Measurements from ENCODE around the gene NUDT8.

The NUDT8 gene

DNA sequence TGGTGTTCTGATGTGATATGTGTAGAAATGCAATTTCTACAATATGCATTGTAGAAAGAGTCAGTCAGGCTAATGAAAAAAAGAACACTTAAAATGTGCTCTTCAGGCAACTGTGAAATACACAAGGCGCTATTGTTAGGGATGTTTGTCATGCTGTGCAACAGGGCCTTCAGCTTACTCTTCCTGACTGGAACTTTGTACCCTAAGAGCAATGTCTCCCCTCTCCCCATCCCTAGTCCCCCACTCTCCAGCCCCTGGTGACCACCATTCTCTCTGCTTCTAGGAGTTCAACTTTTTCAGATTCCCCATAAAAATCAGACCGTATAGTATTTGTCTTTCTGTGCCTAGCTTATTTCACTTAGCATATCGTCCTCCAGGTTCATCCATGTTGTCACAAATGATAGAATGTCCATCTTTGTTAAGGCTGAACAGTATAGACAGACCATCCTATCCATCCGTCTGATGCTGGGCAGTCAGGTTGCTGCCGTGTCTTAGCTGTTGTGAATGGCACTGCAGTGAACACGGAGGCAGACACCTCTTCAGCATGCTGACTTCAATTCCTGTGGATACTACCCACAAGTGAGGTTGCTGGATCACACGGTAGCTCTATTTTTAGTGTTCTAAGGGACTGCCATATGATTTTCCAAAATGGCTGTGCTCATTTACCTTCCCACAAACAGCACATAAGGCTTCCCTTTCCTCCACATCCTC, 12.3 kb downstream of the NUDT8 start:
- TF ChIP-seq, protein P1, sequence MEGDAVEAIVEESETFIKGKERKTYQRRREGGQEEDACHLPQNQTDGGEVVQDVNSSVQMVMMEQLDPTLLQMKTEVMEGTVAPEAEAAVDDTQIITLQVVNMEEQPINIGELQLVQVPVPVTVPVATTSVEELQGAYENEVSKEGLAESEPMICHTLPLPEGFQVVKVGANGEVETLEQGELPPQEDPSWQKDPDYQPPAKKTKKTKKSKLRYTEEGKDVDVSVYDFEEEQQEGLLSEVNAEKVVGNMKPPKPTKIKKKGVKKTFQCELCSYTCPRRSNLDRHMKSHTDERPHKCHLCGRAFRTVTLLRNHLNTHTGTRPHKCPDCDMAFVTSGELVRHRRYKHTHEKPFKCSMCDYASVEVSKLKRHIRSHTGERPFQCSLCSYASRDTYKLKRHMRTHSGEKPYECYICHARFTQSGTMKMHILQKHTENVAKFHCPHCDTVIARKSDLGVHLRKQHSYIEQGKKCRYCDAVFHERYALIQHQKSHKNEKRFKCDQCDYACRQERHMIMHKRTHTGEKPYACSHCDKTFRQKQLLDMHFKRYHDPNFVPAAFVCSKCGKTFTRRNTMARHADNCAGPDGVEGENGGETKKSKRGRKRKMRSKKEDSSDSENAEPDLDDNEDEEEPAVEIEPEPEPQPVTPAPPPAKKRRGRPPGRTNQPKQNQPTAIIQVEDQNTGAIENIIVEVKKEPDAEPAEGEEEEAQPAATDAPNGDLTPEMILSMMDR (IDR thresholded peaks at IDR 0.05; ENCODE audit: low read depth, low read length): no peak
- no peak overlapping the region for H3K4me3 ChIP-seq (ENCODE audit: low read depth, low read length)

DNA sequence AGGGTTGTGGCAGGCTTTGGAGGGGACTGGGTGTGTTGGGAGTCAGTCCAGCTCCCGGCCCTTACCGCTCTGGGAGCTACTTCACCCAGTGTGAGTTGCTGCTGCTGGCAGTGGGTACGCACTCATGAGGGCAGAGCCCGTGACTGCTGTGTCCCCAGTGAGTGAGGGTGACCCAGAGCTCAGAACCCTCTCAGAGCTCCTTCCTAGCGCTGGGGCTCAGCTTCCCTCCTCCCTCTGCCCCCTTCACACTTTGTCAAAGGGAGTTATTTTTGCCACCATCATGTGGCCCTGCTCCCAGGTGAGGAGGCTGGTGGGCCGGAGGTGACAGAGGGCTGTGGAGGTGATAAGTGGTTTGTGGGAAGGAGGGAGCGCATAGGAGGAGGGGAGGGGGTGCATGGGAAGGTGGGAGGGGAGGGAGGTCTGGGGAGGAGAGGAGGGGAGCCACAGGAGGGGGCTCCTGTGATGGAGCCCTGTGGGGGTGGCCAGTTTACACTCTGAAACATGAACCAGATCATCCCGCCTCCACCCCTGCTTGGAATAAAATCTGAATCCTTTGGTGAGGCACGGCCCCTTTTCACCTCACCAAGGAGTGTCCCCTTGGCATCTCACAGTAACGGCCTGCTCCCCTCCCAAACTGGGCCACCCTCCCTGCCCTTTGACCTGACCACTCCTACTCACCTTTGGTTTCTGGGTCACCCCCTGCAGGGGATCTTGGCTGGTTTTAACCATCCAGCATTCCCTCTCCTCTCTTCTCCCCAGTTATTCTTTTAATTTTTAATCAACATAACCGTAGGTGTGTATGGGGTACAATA, 13.1 kb downstream of the NUDT8 start:
- no peak overlapping the region for H3K4me3 ChIP-seq (ENCODE audit: low read depth, low read length)
- TF ChIP-seq, protein P1 (IDR thresholded peaks at IDR 0.05; ENCODE audit: low read depth, low read length): no peak

DNA sequence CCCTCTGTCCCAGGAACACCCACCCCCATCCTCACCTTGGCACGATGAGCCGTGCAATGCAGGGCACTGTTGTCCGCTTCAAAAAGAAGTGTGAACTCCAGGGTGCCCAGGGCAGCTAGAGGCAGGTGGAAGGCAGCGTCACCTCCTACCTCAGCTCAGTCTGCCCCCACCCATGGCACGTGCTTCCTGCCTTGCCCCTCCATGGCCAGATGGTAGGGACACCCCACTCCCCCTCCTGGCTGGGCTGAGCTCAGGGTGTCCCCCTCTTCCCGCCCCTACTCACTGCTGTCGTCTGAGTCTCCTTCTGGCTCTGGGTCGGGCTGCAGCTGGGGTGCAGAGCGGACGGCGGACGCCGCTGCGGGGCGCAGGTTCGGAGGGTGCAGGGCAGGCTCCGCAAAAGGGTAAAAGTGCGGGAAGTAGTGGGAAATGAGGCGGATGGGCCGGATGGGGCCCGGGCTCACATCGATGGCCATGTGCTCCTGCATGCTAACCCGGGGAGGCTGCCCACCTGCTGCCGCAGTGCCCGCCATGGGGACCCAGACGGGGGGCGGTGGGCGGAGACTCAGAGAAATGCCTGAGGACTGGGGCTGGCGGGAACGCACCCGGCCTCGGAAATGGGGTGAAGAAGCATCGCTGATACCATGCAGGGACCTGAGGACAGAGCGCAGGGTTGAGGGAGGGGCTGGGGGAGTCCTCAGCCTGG, 13.9 kb downstream of the NUDT8 start:
- TF ChIP-seq, protein P1 (IDR thresholded peaks at IDR 0.05; ENCODE audit: low read depth, low read length): no peak
- H3K4me3 ChIP-seq (ENCODE audit: low read depth, low read length): no peak overlapping the region

DNA sequence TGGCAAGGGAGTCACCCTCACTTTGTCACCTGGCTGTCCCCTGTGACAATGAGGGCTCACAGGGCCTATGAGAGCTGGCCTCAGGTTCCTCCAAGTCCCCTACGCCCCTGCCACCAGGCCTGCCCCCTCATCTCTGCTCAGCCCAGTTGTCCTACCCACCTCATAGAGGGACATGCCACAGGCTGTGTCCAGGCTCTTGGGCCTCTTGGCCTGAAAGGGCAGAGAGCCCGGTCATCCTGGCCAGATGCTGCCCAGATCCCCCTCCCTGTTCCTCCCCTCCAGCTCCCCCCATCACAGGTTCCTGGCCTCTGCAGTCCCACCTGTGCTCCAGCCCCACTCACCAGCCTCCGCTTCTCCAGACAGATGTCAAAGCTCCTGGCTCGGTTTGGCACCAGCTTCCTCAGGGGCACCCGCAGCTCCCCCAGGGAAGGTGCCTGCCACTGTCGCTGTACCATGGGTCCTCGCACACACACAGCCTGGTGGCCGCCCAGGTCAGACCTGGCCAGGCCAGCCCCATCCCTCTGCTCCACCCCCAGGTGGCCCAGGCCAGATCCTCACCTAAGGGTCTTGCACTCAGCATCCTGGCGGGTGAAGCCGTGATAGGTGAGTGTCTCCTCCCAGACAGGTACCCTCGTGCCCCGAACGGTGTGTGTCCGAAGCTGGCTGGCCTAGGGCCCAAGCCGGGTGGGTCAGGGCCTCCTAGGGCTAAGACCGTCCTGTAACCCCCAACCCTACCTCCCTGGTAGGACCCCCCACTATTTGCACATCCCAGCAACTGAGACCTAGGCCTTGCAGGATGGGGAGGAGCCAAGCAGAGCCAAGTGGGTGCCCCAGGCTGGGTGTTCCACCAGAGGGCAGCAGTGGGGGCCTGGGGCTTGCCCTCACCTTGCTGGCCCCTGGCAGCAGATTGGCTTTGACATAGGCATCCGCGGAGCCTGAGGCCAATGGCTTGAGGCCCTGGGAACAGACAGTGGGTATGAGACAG, 14.7 kb downstream of the NUDT8 start:
- TF ChIP-seq, protein P1 (IDR thresholded peaks at IDR 0.05; ENCODE audit: low read depth, low read length): 0 out of 2 replicates have a peak, but pooled peaks have one; percentile 8
- no peak overlapping the region for H3K4me3 ChIP-seq (ENCODE audit: low read depth, low read length)

DNA sequence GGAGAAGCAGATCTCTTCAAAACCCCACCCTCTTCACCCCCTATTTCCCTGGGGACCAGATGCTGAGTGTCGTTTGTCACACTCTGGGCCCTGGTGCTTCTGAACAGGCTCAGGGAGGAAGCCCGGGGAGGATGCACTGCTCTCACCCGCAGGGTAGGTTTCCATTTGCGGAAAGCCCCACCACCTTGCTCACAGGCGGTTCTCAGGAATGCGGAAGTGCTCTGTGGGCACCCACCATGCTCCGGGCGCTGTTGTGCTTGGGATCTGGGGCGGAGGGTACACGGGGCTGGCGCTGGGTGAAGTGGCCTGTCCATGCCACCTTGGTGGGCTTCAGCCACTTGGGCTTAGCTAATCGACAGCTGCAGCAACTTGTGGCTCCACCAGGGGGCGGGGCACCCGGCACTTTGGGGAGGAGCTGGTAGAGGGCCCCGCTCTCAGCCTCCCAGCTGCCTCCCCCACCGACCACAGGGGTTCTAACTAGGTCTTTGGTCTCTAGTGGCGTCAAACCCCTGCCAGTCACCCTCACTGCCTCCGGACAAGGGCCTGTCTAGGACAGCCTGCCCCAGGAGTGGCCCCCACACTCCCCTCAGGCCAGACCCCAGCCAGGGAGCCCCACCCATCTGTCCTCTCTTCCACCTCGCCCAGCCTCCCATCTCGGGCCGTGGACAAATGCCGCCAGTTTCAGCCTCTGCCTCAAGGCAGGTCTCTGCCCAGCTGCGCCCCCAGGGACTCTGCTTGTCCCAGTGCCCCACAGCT, 15.6 kb downstream of the NUDT8 start:
- no peak overlapping the region for H3K4me3 ChIP-seq (ENCODE audit: low read depth, low read length)
- TF ChIP-seq, protein P1 (IDR thresholded peaks at IDR 0.05; ENCODE audit: low read depth, low read length): peak; percentile 59

All from WI38 (cell line).